HEK293 (cell line): ENCODE results near the gene TMCO1.
"Not testable (repeated sequence)": the region's sequence is repeated elsewhere in the genome, so short reads cannot be mapped to it uniquely, and the experiment has no call there.

Experiments used
- CTCF ChIA-PET: fragments of 350-600 bp; formaldehyde crosslinking; extraction: SDS; loops from one replicate; lab custom pipeline; 2021; ENCODE audit warnings: antibody characterized with exemption; lab: Yijun Ruan, JAX
- POLR2A ChIA-PET: fragments of 300-600 bp; formaldehyde crosslinking; extraction: SDS; loops from one replicate; lab custom pipeline; 2020; ENCODE audit warnings: antibody characterized with exemption, inconsistent platforms; lab: Yijun Ruan, JAX
- H3K27ac ChIP-seq: fragments of 200-500 bp; sonication (Bioruptor generic); 2 replicates; pipeline ENCODE4 v1.5.1; 2014; ENCODE audit warnings: low read depth, low read length, control low read depth, inconsistent platforms; ENCODE audit errors: extremely low read depth
- H3K36me3 ChIP-seq, 2 experiments: fragments of 200-500 bp in 1 of 2; sonication (Bioruptor generic) in 1 of 2; 1 replicate in 1 of 2; 2 replicates in 1 of 2; pipeline ENCODE4 v1.5.1; 2014 to 2017; ENCODE audit warnings: inconsistent platforms in 2 of 2, low read length in 2 of 2; ENCODE audit not compliant: control insufficient read depth in 2 of 2, insufficient read depth in 1 of 2
- H3K4me1 ChIP-seq: fragments of 200-500 bp; sonication (Bioruptor generic); 2 replicates; pipeline ENCODE4 v1.5.1; 2014; ENCODE audit warnings: mild to moderate bottlenecking, low read length, inconsistent platforms; ENCODE audit not compliant: control insufficient read depth, insufficient read depth
- H3K4me3 ChIP-seq: 2 replicates; pipeline ENCODE4 v1.5.1; 2011; ENCODE audit warnings: low read depth, mild to moderate bottlenecking, control low read depth, low read length, moderate library complexity
- H3K9me3 ChIP-seq: fragments of 200-500 bp; sonication (Bioruptor generic); 2 replicates; pipeline ENCODE4 v1.5.1; 2014; ENCODE audit warnings: low read depth, low read length, inconsistent platforms; ENCODE audit not compliant: control insufficient read depth, insufficient read depth
- EGR2 ChIP-seq: fragments of 450-650 bp; formaldehyde crosslinking; IDR thresholded peaks from 2 replicates; pipeline ENCODE4 v1.5.1; 2016; ENCODE audit warnings: low read depth, missing biosample characterization, missing genetic modification characterization
- FEZF1 ChIP-seq: fragments of 450-650 bp; formaldehyde crosslinking; IDR thresholded peaks from 2 replicates; pipeline ENCODE4 v1.5.1; 2016; ENCODE audit warnings: missing biosample characterization, missing genetic modification characterization
- SALL2 ChIP-seq: fragments of 450-650 bp; formaldehyde crosslinking; IDR thresholded peaks from 2 replicates; pipeline ENCODE4 v1.5.0; 2017; ENCODE audit warnings: missing biosample characterization, mild to moderate bottlenecking, missing genetic modification characterization, borderline replicate concordance
- SP2 ChIP-seq: fragments of 450-650 bp; formaldehyde crosslinking; IDR thresholded peaks from 2 replicates; pipeline ENCODE4 v1.5.1; 2016; ENCODE audit warnings: missing biosample characterization, missing genetic modification characterization
- WT1 ChIP-seq: fragments of 450-650 bp; formaldehyde crosslinking; IDR thresholded peaks from 2 replicates; pipeline ENCODE4 v1.5.1; 2016; ENCODE audit warnings: missing biosample characterization, missing genetic modification characterization
- ZBTB10 ChIP-seq: fragments of 450-650 bp; formaldehyde crosslinking; IDR thresholded peaks from 2 replicates; pipeline ENCODE4 v1.5.1; 2016; ENCODE audit warnings: missing biosample characterization, missing genetic modification characterization
- ZBTB20 ChIP-seq: fragments of 450-650 bp; formaldehyde crosslinking; IDR thresholded peaks from 2 replicates; pipeline ENCODE4 v1.5.1; 2016; ENCODE audit warnings: missing biosample characterization, missing genetic modification characterization
- ZNF114 ChIP-seq: fragments of 450-650 bp; formaldehyde crosslinking; IDR thresholded peaks from 2 replicates; pipeline ENCODE4 v1.5.0; 2017; ENCODE audit warnings: missing biosample characterization, missing genetic modification characterization
- ZNF138 ChIP-seq: fragments of 450-650 bp; formaldehyde crosslinking; IDR thresholded peaks from 2 replicates; pipeline ENCODE4 v1.5.1; 2016; ENCODE audit warnings: missing biosample characterization, missing genetic modification characterization, borderline replicate concordance
- ZNF18 ChIP-seq: fragments of 450-650 bp; formaldehyde crosslinking; IDR thresholded peaks from 2 replicates; pipeline ENCODE4 v1.5.1; 2016; ENCODE audit warnings: missing biosample characterization, missing genetic modification characterization
- ZNF239 ChIP-seq: fragments of 450-650 bp; formaldehyde crosslinking; IDR thresholded peaks from 2 replicates; pipeline ENCODE4 v1.5.1; 2016; ENCODE audit warnings: missing biosample characterization, missing genetic modification characterization
- ZNF24 ChIP-seq: fragments of 450-650 bp; formaldehyde crosslinking; IDR thresholded peaks from 2 replicates; pipeline ENCODE4 v1.5.1; 2016; ENCODE audit warnings: missing biosample characterization, missing genetic modification characterization
- ZNF26 ChIP-seq: fragments of 450-650 bp; formaldehyde crosslinking; IDR thresholded peaks from 2 replicates; pipeline ENCODE4 v1.5.1; 2016; ENCODE audit warnings: missing biosample characterization, missing genetic modification characterization
- ZNF341 ChIP-seq: fragments of 450-650 bp; formaldehyde crosslinking; IDR thresholded peaks from 2 replicates; pipeline ENCODE4; 2016; ENCODE audit warnings: low read depth, missing biosample characterization, missing genetic modification characterization
- ZNF391 ChIP-seq: fragments of 450-650 bp; formaldehyde crosslinking; IDR thresholded peaks from 2 replicates; pipeline ENCODE4 v1.5.1; 2016; ENCODE audit warnings: low read depth, missing biosample characterization, missing genetic modification characterization, borderline replicate concordance
- ZNF521 ChIP-seq: fragments of 450-650 bp; formaldehyde crosslinking; IDR thresholded peaks from 2 replicates; pipeline ENCODE4 v1.5.1; 2017; ENCODE audit warnings: missing biosample characterization, mild to moderate bottlenecking, missing genetic modification characterization
- ZNF544 ChIP-seq: fragments of 450-650 bp; formaldehyde crosslinking; IDR thresholded peaks from 2 replicates; pipeline ENCODE4 v1.5.0; 2017; ENCODE audit warnings: missing biosample characterization, missing genetic modification characterization
- ZNF548 ChIP-seq: fragments of 450-650 bp; formaldehyde crosslinking; IDR thresholded peaks from 2 replicates; pipeline ENCODE4 v1.5.1; 2016; ENCODE audit warnings: missing biosample characterization, missing genetic modification characterization
- ZNF549 ChIP-seq: fragments of 450-650 bp; IDR thresholded peaks from 2 replicates; pipeline ENCODE4 v1.5.1; 2018; ENCODE audit warnings: missing biosample characterization, missing genetic modification characterization, mild to moderate bottlenecking, inconsistent platforms, moderate library complexity
- ZNF558 ChIP-seq: fragments of 450-650 bp; formaldehyde crosslinking; IDR thresholded peaks from 2 replicates; pipeline ENCODE4 v1.5.1; 2016; ENCODE audit warnings: missing biosample characterization, missing genetic modification characterization
- ZNF571 ChIP-seq: fragments of 450-650 bp; formaldehyde crosslinking; IDR thresholded peaks from 2 replicates; pipeline ENCODE4 v1.5.0; 2017; ENCODE audit warnings: missing biosample characterization, missing genetic modification characterization
- ZNF660 ChIP-seq: fragments of 450-650 bp; IDR thresholded peaks from 2 replicates; pipeline ENCODE4 v1.5.1; 2018; ENCODE audit warnings: missing biosample characterization, mild to moderate bottlenecking, missing genetic modification characterization
- ZSCAN23 ChIP-seq: fragments of 450-650 bp; formaldehyde crosslinking; IDR thresholded peaks from 2 replicates; pipeline ENCODE4 v1.5.1; 2016; ENCODE audit warnings: missing biosample characterization, missing genetic modification characterization

Gene TMCO1

GRCh38 chr1:165747632-165748447 is 20.8 kb downstream of the TMCO1 start (continued):
- TF ChIP-seq ZNF660 (tag by site-specific recombination) = no peak
- no peak for TF ChIP-seq ZNF544 (tag by site-specific recombination)
- no peak for TF ChIP-seq ZNF391 (tag by site-specific recombination)
- no peak for TF ChIP-seq ZNF18 (tag by site-specific recombination)
- TF ChIP-seq ZBTB20 (tag by site-specific recombination) = no peak
- no peak for TF ChIP-seq ZNF558 (tag by site-specific recombination)
- TF ChIP-seq WT1 = no peak
- no peak for TF ChIP-seq ZNF24 (tag by site-specific recombination)
- TF ChIP-seq ZSCAN23 (tag by site-specific recombination) = no peak
- TF ChIP-seq ZNF549 (tag by site-specific recombination) = no peak

GRCh38 chr1:165744913-165745312 is 23.8 kb downstream of the TMCO1 start:
- H3K9me3 ChIP-seq, CTCF ChIA-PET, H3K4me3 ChIP-seq, POLR2A ChIA-PET, H3K4me1 ChIP-seq, H3K27ac ChIP-seq: not testable (repeated sequence)
- H3K36me3 ChIP-seq = peaks cover 20 to 53% of the 10 kb centered on the region in 2 experiments

- H3K4me3 ChIP-seq = no peak overlapping the region
These were observed 26.5 kb downstream of the TMCO1 start for GRCh38 chr1:165742194-165742593.

More at GRCh38 chr1:165742194-165742593, 26.5 kb downstream of the TMCO1 start:
- Histone ChIP-seq H3K27ac (no peak overlapping the region), H3K36me3 (peaks cover 26 to 43% of the 10 kb centered on the region in 2 experiments), H3K4me1 (peaks cover 4% of the 10 kb centered on the region; the same call in 1 of the 2 replicates), H3K9me3 (no peaks in the 10 kb centered on the region)
- no peak for TF ChIP-seq ZNF521 (tag by site-specific recombination)
- TF ChIP-seq FEZF1 (tag by site-specific recombination) = no peak
- no peak for TF ChIP-seq ZNF239 (tag by site-specific recombination)
- no peak for TF ChIP-seq SALL2 (tag by site-specific recombination)
- no peak for TF ChIP-seq SP2
- TF ChIP-seq ZNF548 = no peak
- no peak for TF ChIP-seq ZNF571 (tag by site-specific recombination)
- TF ChIP-seq ZNF138 = no peak
- TF ChIP-seq EGR2 (tag by site-specific recombination) = no peak
- TF ChIP-seq ZBTB10 (tag by site-specific recombination) = no peak
- TF ChIP-seq ZNF26 (tag by site-specific recombination) = no peak
- no peak for TF ChIP-seq ZNF341 (tag by site-specific recombination)
- TF ChIP-seq ZNF114 (tag by site-specific recombination) = no peak
- CTCF ChIA-PET = interaction anchor here (1.1 kb wide), 1 partner anchor 737 kb away, joined by 3 read pairs; no protein-coding TSS in a partner anchor
- POLR2A ChIA-PET = no interaction called here
